Measurements from ENCODE around the gene MIB2.

MIB2 gene

GRCh38 chr1:1615256-1616044, at the start of gene MIB2:
MIB2 (plus strand) TSS chr1:1615500; CDS start chr1:1623453, 7,953 bp downstream.
- peak within 1 kb of the TSS; percentile 96 for H3K4me3 ChIP-seq (ENCODE audit: control insufficient read depth, low read depth, low read length)
- DNase-seq (ENCODE audit: low read depth) = peak; percentile 68
- TF ChIP-seq, protein P1, sequence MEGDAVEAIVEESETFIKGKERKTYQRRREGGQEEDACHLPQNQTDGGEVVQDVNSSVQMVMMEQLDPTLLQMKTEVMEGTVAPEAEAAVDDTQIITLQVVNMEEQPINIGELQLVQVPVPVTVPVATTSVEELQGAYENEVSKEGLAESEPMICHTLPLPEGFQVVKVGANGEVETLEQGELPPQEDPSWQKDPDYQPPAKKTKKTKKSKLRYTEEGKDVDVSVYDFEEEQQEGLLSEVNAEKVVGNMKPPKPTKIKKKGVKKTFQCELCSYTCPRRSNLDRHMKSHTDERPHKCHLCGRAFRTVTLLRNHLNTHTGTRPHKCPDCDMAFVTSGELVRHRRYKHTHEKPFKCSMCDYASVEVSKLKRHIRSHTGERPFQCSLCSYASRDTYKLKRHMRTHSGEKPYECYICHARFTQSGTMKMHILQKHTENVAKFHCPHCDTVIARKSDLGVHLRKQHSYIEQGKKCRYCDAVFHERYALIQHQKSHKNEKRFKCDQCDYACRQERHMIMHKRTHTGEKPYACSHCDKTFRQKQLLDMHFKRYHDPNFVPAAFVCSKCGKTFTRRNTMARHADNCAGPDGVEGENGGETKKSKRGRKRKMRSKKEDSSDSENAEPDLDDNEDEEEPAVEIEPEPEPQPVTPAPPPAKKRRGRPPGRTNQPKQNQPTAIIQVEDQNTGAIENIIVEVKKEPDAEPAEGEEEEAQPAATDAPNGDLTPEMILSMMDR (IDR thresholded peaks at IDR 0.05; ENCODE audit: control insufficient read depth, insufficient read depth, low read depth, low read length, missing control alignments) = no peak

DNA sequence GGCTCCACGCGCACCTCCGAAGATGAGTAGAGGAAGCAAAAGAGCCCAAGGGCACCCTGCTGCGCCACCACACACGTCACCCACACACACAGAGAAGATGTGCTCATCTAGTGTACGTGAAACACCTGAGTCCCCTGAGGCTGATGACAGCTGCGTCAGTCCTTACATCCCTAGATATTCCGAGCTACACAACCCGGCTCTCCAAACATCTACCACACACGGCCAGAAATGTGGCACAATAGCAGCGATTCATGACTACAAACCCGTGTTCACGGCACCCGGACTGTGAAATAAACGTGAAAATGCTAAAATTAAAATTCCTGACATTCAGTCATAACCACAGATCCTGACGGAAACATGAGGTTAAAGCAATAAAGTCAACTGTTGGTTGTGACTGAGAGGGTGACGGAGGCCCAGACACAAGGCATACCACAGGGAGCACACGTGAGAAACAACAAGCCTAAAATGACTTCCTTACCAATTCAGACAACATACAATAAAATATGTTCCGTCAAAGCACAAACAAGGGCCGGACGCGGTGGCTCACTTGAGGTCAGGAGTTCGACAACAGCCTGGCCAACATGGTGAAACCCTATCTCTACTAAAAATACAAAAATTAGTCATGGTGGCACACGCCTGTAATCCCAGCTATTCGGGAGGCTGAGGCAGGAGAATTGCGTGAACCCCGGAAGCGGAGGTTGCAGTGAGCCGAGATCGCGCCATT, 48.0 kb upstream of the MIB2 start:
- no peak overlapping the region for H3K4me3 ChIP-seq (ENCODE audit: control insufficient read depth, low read depth, low read length)
- DNase-seq (ENCODE audit: low read depth) = no peak
- TF ChIP-seq, protein P1 (IDR thresholded peaks at IDR 0.05; ENCODE audit: control insufficient read depth, insufficient read depth, low read depth, low read length, missing control alignments) = no peak

GRCh38 chr1:1567891-1568291, 47.4 kb upstream of the MIB2 start:
- TF ChIP-seq, protein P1 (IDR thresholded peaks at IDR 0.05; ENCODE audit: control insufficient read depth, insufficient read depth, low read depth, low read length, missing control alignments) = no peak
- DNase-seq (ENCODE audit: low read depth) = no peak
- H3K4me3 ChIP-seq (ENCODE audit: control insufficient read depth, low read depth, low read length) = no peak overlapping the region

GRCh38 chr1:1569341-1569740, 46.0 kb upstream of the MIB2 start:
- no peak for DNase-seq (ENCODE audit: low read depth)
- no peak overlapping the region for H3K4me3 ChIP-seq (ENCODE audit: control insufficient read depth, low read depth, low read length)
- TF ChIP-seq, protein P1 (IDR thresholded peaks at IDR 0.05; ENCODE audit: control insufficient read depth, insufficient read depth, low read depth, low read length, missing control alignments) = no peak

GRCh38 chr1:1573843-1574720, 41.2 kb upstream of the MIB2 start:
- H3K4me3 ChIP-seq (ENCODE audit: control insufficient read depth, low read depth, low read length) = peak overlapping the region; percentile 89
- DNase-seq (ENCODE audit: low read depth) = no peak
- TF ChIP-seq, protein P1 (IDR thresholded peaks at IDR 0.05; ENCODE audit: control insufficient read depth, insufficient read depth, low read depth, low read length, missing control alignments) = peak; percentile 13
